KMS-11 (cell line): ENCODE measurements around the gene EEFSEC.

Source experiments
- H2AFZ ChIP-seq: fragments of 200-600 bp; sonication (generic); 2 replicates; pipeline ENCODE4 v1.6.1; 2016; ENCODE audit warnings: antibody characterized with exemption, mixed run types, low read depth
- H3K27ac ChIP-seq: fragments of 200-600 bp; sonication (generic); 2 replicates; pipeline ENCODE4 v1.6.1; 2016; ENCODE audit warnings: mild to moderate bottlenecking, mixed run types
- H3K27me3 ChIP-seq: fragments of 200-600 bp; sonication (generic); 2 replicates; pipeline ENCODE4 v1.6.1; 2017; ENCODE audit warnings: mild to moderate bottlenecking, low read depth, mixed run types, moderate library complexity; ENCODE audit not compliant: insufficient read depth
- H3K36me3 ChIP-seq: fragments of 200-600 bp; sonication (generic); 2 replicates; pipeline ENCODE4 v1.6.1; 2017; ENCODE audit warnings: mild to moderate bottlenecking, mixed run types; ENCODE audit not compliant: insufficient read depth
- H3K4me1 ChIP-seq: fragments of 200-600 bp; sonication (generic); 2 replicates; pipeline ENCODE4 v1.6.1; 2016; ENCODE audit warnings: mild to moderate bottlenecking, low read depth, mixed run types; ENCODE audit not compliant: poor library complexity, severe bottlenecking
- H3K4me2 ChIP-seq: fragments of 200-600 bp; sonication (generic); 2 replicates; pipeline ENCODE4 v1.7.0; 2016; ENCODE audit warnings: mild to moderate bottlenecking, mixed run types
- H3K4me3 ChIP-seq: fragments of 200-600 bp; sonication (generic); IDR thresholded peaks from 2 replicates; pipeline ENCODE4 v1.6.1; 2017; ENCODE audit warnings: low read depth, low read length, mixed read lengths; ENCODE audit not compliant: insufficient read depth
- H3K79me2 ChIP-seq: fragments of 200-600 bp; sonication (generic); 2 replicates; pipeline ENCODE4 v1.6.1; 2016; ENCODE audit warnings: low read depth, mixed run types; ENCODE audit not compliant: insufficient read depth
- H3K9ac ChIP-seq: fragments of 200-600 bp; sonication (generic); 2 replicates; pipeline ENCODE4 v1.6.1; 2016; ENCODE audit warnings: mild to moderate bottlenecking, mixed run types
- H4K20me1 ChIP-seq: fragments of 200-600 bp; sonication (generic); 2 replicates; pipeline ENCODE4 v1.6.1; 2016; ENCODE audit warnings: mild to moderate bottlenecking, mixed run types; ENCODE audit not compliant: insufficient read depth
- CTCF ChIP-seq: fragments of 200-600 bp; sonication (generic); conservative IDR thresholded peaks from 2 replicates; pipeline ENCODE4 v1.6.1; 2017; ENCODE audit warnings: low read depth, mild to moderate bottlenecking, antibody characterized with exemption, low read length, moderate library complexity, mixed read lengths

EEFSEC gene

GRCh38 chr3:128430301-128430700 is 277.0 kb downstream of the EEFSEC start:
- no peak for TF ChIP-seq CTCF
- H3K9ac ChIP-seq: no peak overlapping the region
- H3K27ac ChIP-seq: no peak overlapping the region
- no peaks in the 10 kb centered on the region for H3K36me3 ChIP-seq
- no peak overlapping the region for H3K4me3 ChIP-seq
- H3K79me2 ChIP-seq: no peaks in the 10 kb centered on the region
- peaks cover 10% of the 10 kb centered on the region; the same call in 1 of the 2 replicates for H3K27me3 ChIP-seq
- H4K20me1 ChIP-seq: no peaks in the 10 kb centered on the region
- no peak overlapping the region for H2AFZ ChIP-seq
- no peaks in the 10 kb centered on the region for H3K4me1 ChIP-seq
- no peak overlapping the region for H3K4me2 ChIP-seq

- Histone ChIP-seq H4K20me1 (no peaks in the 10 kb centered on the region), H3K4me2 (no peak overlapping the region), H2AFZ (no peak overlapping the region), H3K27ac (no peak overlapping the region), H3K4me1 (no peaks in the 10 kb centered on the region), H3K79me2 (no peaks in the 10 kb centered on the region), H3K36me3 (no peaks in the 10 kb centered on the region), H3K9ac (no peak overlapping the region), H3K27me3 (peaks cover 10% of the 10 kb centered on the region; the same call in 1 of the 2 replicates), H3K4me3 (no peak overlapping the region)
- no peak for TF ChIP-seq CTCF
These were observed 277.4 kb downstream of the EEFSEC start for GRCh38 chr3:128430731-128431130.

- Histone ChIP-seq H3K4me3 (no peak overlapping the region), H3K27ac (no peak overlapping the region), H4K20me1 (no peaks in the 10 kb centered on the region), H3K9ac (no peak overlapping the region), H3K27me3 (peaks cover 14% of the 10 kb centered on the region; the same call in 1 of the 2 replicates), H2AFZ (no peak overlapping the region), H3K4me1 (no peaks in the 10 kb centered on the region), H3K79me2 (no peaks in the 10 kb centered on the region), H3K36me3 (no peaks in the 10 kb centered on the region), H3K4me2 (no peak overlapping the region)
- no peak for TF ChIP-seq CTCF
These were observed 278.6 kb downstream of the EEFSEC start for GRCh38 chr3:128431803-128432300.

GRCh38 chr3:128432301-128432970 is 279.2 kb downstream of the EEFSEC start:
- Histone ChIP-seq H3K9ac (no peak overlapping the region), H3K36me3 (no peaks in the 10 kb centered on the region), H3K4me2 (no peak overlapping the region), H4K20me1 (no peaks in the 10 kb centered on the region), H3K27ac (no peak overlapping the region), H2AFZ (no peak overlapping the region), H3K4me1 (no peaks in the 10 kb centered on the region), H3K79me2 (no peaks in the 10 kb centered on the region), H3K27me3 (peaks cover 14% of the 10 kb centered on the region; the same call in 1 of the 2 replicates), H3K4me3 (no peak overlapping the region)
- TF ChIP-seq CTCF: no peak
